ENCODE measurements around the gene MTHFD1.

MTHFD1 gene

GRCh38 chr14:64502887-64503433, 114.8 kb downstream of the MTHFD1 start:
- no peak for TF ChIP-seq CTCF (IDR thresholded peaks at IDR 0.05)

GRCh38 chr14:64503434-64504309, 115.5 kb downstream of the MTHFD1 start, which contains the start of gene ZBTB25:
Gene ZBTB25 (minus strand): TSS chr14:64503838. CDS start chr14:64490533, 13,305 bp downstream.
- TF ChIP-seq CTCF (IDR thresholded peaks at IDR 0.05) = no peak

GRCh38 chr14:64504310-64504896, 116.2 kb downstream of the MTHFD1 start, which contains the start of gene ZBTB1:
Gene ZBTB1 (plus strand): TSS chr14:64504770. CDS start chr14:64521505, 16,735 bp downstream.
- TF ChIP-seq CTCF (IDR thresholded peaks at IDR 0.05) = no peak

- no peak for TF ChIP-seq CTCF (IDR thresholded peaks at IDR 0.05)
Observed at GRCh38 chr14:64504897-64505794, 117.0 kb downstream of the MTHFD1 start.

- no peak for TF ChIP-seq CTCF (IDR thresholded peaks at IDR 0.05)
Observed at GRCh38 chr14:64506721-64507120, 118.6 kb downstream of the MTHFD1 start.

GRCh38 chr14:64507376-64508156, 119.4 kb downstream of the MTHFD1 start:
- TF ChIP-seq CTCF (IDR thresholded peaks at IDR 0.05) = no peak
